B cell (primary cell): ENCODE results near the gene METTL25.

Experiments used
- EZH2 ChIP-seq: IDR thresholded peaks from 2 replicates; pipeline ENCODE4 v1.6.1; 2012; ENCODE audit warnings: borderline replicate concordance, low read depth, mild to moderate bottlenecking, moderate library complexity, low read length; ENCODE audit not compliant: insufficient read depth, poor library complexity, severe bottlenecking
- TF ChIP-seq, protein P1 (sequence below): fragments of 200-600 bp; IDR thresholded peaks from one replicate; pipeline ENCODE4 v1.8.0; 2022; ENCODE audit warnings: antibody characterized with exemption, mild to moderate bottlenecking

DNA sequence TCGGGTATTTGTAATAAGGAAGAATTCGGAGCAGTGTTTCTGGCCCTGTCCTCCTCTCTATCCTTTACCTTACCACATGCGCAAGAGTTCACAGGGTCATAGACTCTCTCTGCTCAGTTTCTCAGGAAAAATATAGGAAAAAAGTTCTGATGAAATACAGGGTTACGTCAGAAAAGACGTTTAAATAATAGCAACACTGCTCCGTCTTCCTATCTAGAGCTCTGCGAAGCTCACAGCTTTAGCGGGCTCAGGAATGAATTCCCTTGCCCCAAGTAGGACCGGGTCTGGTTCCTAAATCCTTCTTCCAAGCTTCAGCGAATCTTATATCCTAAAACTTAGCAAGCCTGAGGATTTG, 507 bp upstream of the METTL25 start:
- TF ChIP-seq, protein P1, sequence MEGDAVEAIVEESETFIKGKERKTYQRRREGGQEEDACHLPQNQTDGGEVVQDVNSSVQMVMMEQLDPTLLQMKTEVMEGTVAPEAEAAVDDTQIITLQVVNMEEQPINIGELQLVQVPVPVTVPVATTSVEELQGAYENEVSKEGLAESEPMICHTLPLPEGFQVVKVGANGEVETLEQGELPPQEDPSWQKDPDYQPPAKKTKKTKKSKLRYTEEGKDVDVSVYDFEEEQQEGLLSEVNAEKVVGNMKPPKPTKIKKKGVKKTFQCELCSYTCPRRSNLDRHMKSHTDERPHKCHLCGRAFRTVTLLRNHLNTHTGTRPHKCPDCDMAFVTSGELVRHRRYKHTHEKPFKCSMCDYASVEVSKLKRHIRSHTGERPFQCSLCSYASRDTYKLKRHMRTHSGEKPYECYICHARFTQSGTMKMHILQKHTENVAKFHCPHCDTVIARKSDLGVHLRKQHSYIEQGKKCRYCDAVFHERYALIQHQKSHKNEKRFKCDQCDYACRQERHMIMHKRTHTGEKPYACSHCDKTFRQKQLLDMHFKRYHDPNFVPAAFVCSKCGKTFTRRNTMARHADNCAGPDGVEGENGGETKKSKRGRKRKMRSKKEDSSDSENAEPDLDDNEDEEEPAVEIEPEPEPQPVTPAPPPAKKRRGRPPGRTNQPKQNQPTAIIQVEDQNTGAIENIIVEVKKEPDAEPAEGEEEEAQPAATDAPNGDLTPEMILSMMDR = no peak
- no peak for TF ChIP-seq EZH2
